CD4-positive, alpha-beta T cell (primary cell): Measurements from ENCODE around the gene CFAP70. TPM values are rescaled to one million over a fixed set of nuclear protein-coding genes. Genes with fewer than 3 reads are reported as not detected.

ENCODE experiments used
- ATAC-seq: fragments of 200-7000 bp; cut with Tn5 transposase; one replicate; pipeline ENCODE4 v1.10.0; 2022; ENCODE audit warnings: mild to moderate bottlenecking; ENCODE audit not compliant: poor library complexity
- CTCF ChIA-PET: fragments of 350-600 bp; sonication (Branson Sonifier 250); formaldehyde crosslinking; loops from one replicate; lab custom pipeline; 2021; ENCODE audit warnings: antibody characterized with exemption, inconsistent platforms; lab: Charles Lee
- POLR2A ChIA-PET: fragments of 350-600 bp; sonication (Branson Sonifier 250); formaldehyde crosslinking; loops from one replicate; lab custom pipeline; 2021; ENCODE audit warnings: antibody characterized with exemption, inconsistent platforms; lab: Charles Lee
- DNase-seq, 14 experiments: peaks; one replicate each; pipeline ENCODE4 v3.0.0-alpha.2; 2013 to 2020; ENCODE audit warnings: mixed read lengths in 2 of 14
- H3K27ac ChIP-seq, 2 donors: one replicate each; pipeline versions ENCODE4 v1.5.1 to v1.7.0; 2013; ENCODE audit warnings: low read length in 2 of 2, low read depth in 1 of 2, mild to moderate bottlenecking in 1 of 2
- H3K27me3 ChIP-seq, 2 experiments: 1 replicate in 1 of 2; 2 replicates in 1 of 2; pipeline versions ENCODE4 v1.6.1 to v1.7.0; 2013; ENCODE audit warnings: low read length in 2 of 2, control low read depth in 1 of 2, mild to moderate bottlenecking in 1 of 2, moderate library complexity in 1 of 2; ENCODE audit not compliant: insufficient read depth in 2 of 2, control insufficient read depth in 1 of 2
- H3K36me3 ChIP-seq: one replicate; pipeline ENCODE4 v1.6.1; 2013; ENCODE audit warnings: low read length, control low read depth; ENCODE audit not compliant: insufficient read depth
- H3K4me1 ChIP-seq: one replicate; pipeline ENCODE4 v1.6.1; 2013; ENCODE audit warnings: low read length, control low read depth; ENCODE audit not compliant: insufficient read depth
- H3K4me3 ChIP-seq: one replicate; pipeline ENCODE4 v1.5.1; 2013; ENCODE audit warnings: mild to moderate bottlenecking, low read length, moderate library complexity
- H3K9me3 ChIP-seq, 2 experiments: 1 replicate in 1 of 2; 2 replicates in 1 of 2; pipeline versions ENCODE4 v1.6.1 to v1.7.0; 2013; ENCODE audit warnings: low read length in 2 of 2, mild to moderate bottlenecking in 2 of 2, control low read depth in 1 of 2, moderate library complexity in 1 of 2; ENCODE audit not compliant: control insufficient read depth in 1 of 2, insufficient read depth in 1 of 2
- H3K27ac Mint-ChIP-seq: one replicate; pipeline ENCODE4 v1.8.0; 2020; ENCODE audit warnings: mixed read lengths
- H3K27me3 Mint-ChIP-seq: one replicate; pipeline ENCODE4 v1.8.0; 2021; ENCODE audit warnings: mixed read lengths
- H3K36me3 Mint-ChIP-seq: one replicate; pipeline ENCODE4 v1.8.0; 2021; ENCODE audit warnings: low read depth, mixed read lengths
- H3K4me1 Mint-ChIP-seq: one replicate; pipeline ENCODE4 v1.8.0; 2021; ENCODE audit warnings: low read depth, mixed read lengths
- H3K4me3 Mint-ChIP-seq: one replicate; pipeline ENCODE4 v1.8.0; 2020; ENCODE audit warnings: mild to moderate bottlenecking, mixed read lengths
- H3K9me3 Mint-ChIP-seq: one replicate; pipeline ENCODE4 v1.8.0; 2020; ENCODE audit warnings: mixed read lengths
- intact Hi-C, 2 experiments: fragments of 100-400 bp; cut with DNase I in 1 of 2; cut with micrococcal nuclease in 1 of 2; formaldehyde crosslinking; loops; one replicate each; pipeline versions ENCODE4 v1.15.1 to v1.9.0; 2023 to 2025; cut with DNase I, micrococcal nuclease
- total RNA-seq, 174 experiments: library from RNA in 2 of 174; stranded (reverse) in 2 of 174; gene quantifications; one replicate each; pipeline ENCODE4 v1.2.3 and lab custom pipeline; 2021 to 2026
- TF ChIP-seq, protein P1 (sequence below): fragments of 200-600 bp; IDR thresholded peaks from one replicate; pipeline ENCODE4 v1.8.0; 2022; ENCODE audit warnings: antibody characterized with exemption, mild to moderate bottlenecking

Gene CFAP70
- total RNA-seq, 2 experiments from 2014 or later = 2.6 TPM

DNA sequence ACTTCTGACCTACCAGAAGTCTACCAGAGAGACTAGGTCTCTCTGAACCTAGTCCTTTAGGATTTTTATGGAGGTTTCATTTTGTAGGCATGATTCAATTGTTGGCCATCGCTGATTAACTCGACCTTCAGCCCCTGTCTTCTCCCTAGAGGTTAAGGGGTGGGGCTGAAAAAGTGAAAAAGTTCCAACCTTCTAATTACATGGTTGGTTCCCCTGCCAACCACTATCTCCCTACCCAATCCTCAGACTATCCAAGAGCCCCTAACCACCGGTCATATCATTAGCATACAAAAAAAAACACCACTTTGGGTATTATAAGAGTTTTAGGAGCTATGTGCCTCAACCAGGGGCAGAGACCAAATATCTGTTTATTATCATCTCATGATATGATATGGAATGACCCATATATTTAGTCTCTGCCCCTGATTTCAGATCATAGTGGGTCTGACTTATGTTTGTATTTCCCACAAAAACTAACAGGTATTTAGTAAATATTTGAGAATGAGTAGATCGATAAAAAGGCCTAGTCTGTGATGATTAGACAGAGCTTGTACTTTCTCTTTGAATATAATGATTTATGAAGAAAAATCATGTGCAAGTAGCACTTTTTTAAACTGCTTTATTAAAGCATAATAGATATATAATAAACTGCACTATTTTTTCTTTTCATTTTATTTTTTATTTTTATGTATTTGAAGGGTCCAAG lies 147.4 kb downstream of the CFAP70 start:
- H3K27me3 ChIP-seq = no peaks in the 10 kb centered on the region
- peaks cover 0 to 3% of the 10 kb centered on the region in 2 experiments for H3K9me3 ChIP-seq
- ChIA-PET POLR2A (no interaction called here), CTCF (no interaction called here)
- H3K4me3 ChIP-seq = no peak overlapping the region
- H3K4me1 Mint-ChIP-seq = no peaks in the 10 kb centered on the region
- H3K27me3 Mint-ChIP-seq = no peaks in the 10 kb centered on the region
- no peak for ATAC-seq
- peaks cover 75% of the 10 kb centered on the region for H3K36me3 Mint-ChIP-seq
- no peak for DNase-seq
- H3K27ac Mint-ChIP-seq = no peak overlapping the region
- no peak overlapping the region for H3K4me3 Mint-ChIP-seq
- H3K9me3 Mint-ChIP-seq = no peaks in the 10 kb centered on the region
- intact Hi-C loops = no loop called here
- H3K27ac ChIP-seq = no peak overlapping the region
- TF ChIP-seq, protein P1, sequence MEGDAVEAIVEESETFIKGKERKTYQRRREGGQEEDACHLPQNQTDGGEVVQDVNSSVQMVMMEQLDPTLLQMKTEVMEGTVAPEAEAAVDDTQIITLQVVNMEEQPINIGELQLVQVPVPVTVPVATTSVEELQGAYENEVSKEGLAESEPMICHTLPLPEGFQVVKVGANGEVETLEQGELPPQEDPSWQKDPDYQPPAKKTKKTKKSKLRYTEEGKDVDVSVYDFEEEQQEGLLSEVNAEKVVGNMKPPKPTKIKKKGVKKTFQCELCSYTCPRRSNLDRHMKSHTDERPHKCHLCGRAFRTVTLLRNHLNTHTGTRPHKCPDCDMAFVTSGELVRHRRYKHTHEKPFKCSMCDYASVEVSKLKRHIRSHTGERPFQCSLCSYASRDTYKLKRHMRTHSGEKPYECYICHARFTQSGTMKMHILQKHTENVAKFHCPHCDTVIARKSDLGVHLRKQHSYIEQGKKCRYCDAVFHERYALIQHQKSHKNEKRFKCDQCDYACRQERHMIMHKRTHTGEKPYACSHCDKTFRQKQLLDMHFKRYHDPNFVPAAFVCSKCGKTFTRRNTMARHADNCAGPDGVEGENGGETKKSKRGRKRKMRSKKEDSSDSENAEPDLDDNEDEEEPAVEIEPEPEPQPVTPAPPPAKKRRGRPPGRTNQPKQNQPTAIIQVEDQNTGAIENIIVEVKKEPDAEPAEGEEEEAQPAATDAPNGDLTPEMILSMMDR = no peak
- no peaks in the 10 kb centered on the region for H3K4me1 ChIP-seq
- H3K36me3 ChIP-seq = peaks cover 13% of the 10 kb centered on the region

DNA sequence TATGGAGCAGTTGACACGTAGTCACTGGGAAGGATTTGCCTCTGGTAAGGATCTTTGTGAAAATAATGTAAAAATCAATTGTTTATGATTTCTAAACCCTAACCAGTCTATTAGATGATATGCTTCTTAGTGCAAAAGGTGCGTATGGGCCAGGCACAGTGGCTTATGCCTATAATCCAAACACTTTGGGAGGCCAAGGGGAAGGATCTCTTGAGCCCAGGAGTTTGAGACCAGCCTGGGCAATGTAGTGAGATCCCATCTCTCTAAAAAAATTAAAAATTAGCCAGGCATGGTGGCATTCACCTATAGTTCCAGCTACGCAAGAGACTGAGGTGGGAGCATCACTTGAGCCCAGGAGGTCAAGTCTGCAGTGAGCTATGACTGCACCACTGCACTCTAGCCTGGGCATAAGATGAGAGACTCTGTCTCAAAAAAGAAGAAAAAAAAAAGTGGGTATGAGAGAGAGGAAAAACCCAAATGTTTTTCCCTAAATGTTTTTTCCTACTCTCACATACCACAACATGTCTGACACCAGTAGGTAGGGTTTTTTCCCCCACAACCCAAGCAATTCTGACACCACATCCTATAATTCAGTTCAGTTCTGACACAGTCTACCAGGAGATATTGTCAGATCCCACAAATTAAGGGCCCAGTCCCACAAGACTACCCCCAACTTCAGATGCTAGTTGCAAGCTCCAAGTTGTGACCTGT lies 148.1 kb downstream of the CFAP70 start:
- no peak overlapping the region for H3K27ac Mint-ChIP-seq
- H3K4me1 Mint-ChIP-seq = no peaks in the 10 kb centered on the region
- Histone ChIP-seq H3K36me3 (peaks cover 9% of the 10 kb centered on the region), H3K9me3 (peaks cover 0 to 4% of the 10 kb centered on the region in 2 experiments), H3K27ac (no peak overlapping the region), H3K4me3 (no peak overlapping the region), H3K4me1 (no peaks in the 10 kb centered on the region), H3K27me3 (no peaks in the 10 kb centered on the region)
- CTCF ChIA-PET = no interaction called here
- H3K27me3 Mint-ChIP-seq = no peaks in the 10 kb centered on the region
- TF ChIP-seq, protein P1 = no peak
- peaks cover 75% of the 10 kb centered on the region for H3K36me3 Mint-ChIP-seq
- no peaks in the 10 kb centered on the region for H3K9me3 Mint-ChIP-seq
- H3K4me3 Mint-ChIP-seq = no peak overlapping the region
- POLR2A ChIA-PET = no interaction called here
- intact Hi-C loops = no loop called here
- no peak for ATAC-seq
- no peak for DNase-seq

DNA sequence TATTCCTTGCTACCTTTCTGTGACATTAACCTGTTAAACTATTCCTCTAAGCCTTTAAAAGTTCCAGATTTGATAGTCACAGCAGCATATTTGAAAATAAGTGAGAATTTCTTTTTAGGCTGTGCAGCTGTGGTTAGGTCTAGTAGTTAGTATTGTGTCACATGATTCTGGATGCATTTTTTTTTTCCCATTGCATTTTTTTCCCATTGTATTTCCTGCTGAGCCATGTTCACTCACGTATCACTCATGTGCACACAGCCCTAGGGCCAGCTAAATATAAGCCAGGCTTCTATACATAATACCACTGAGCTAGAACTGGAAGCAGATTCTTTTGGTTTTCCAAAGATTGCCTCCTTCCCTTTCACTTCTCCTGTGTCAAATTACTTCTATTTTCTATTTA lies 149.0 kb downstream of the CFAP70 start:
- Mint-ChIP-seq H3K27me3 (no peaks in the 10 kb centered on the region), H3K36me3 (peaks cover 73% of the 10 kb centered on the region), H3K9me3 (no peaks in the 10 kb centered on the region), H3K4me1 (no peaks in the 10 kb centered on the region), H3K27ac (no peak overlapping the region), H3K4me3 (no peak overlapping the region)
- no peak for ATAC-seq
- no peak for DNase-seq
- no peaks in the 10 kb centered on the region for H3K4me1 ChIP-seq
- peaks cover 9% of the 10 kb centered on the region for H3K36me3 ChIP-seq
- intact Hi-C loops = no loop called here
- no peaks in the 10 kb centered on the region for H3K27me3 ChIP-seq
- no peak overlapping the region for H3K4me3 ChIP-seq
- POLR2A ChIA-PET = no interaction called here
- H3K9me3 ChIP-seq = peaks cover 0 to 4% of the 10 kb centered on the region in 2 experiments
- TF ChIP-seq, protein P1 = no peak
- no peak overlapping the region for H3K27ac ChIP-seq
- CTCF ChIA-PET = no interaction called here
